IMR-90 (cell line): ENCODE measurements around the gene OR5AC2. TPM values are rescaled to one million over a fixed set of nuclear protein-coding genes. Genes with fewer than 3 reads are reported as not detected.

Experiments used
- ATAC-seq: fragments of 200-7000 bp; cut with Tn5 transposase; 2 replicates; pipeline ENCODE4 v1.9.1; 2020; ENCODE audit warnings: low read depth, mild to moderate bottlenecking, moderate library complexity
- BruUV-seq: library from RNA; stranded (reverse); fragments of 400-500 nt; replicated peaks from 2 replicates; lab custom pipeline; 2021; lab: Mats Ljungman, UMichigan
- CTCF ChIA-PET: fragments of 300-600 bp; formaldehyde crosslinking; extraction: SDS; loops from one replicate; lab custom pipeline; 2021; ENCODE audit warnings: antibody characterized with exemption; lab: Yijun Ruan, JAX
- POLR2A ChIA-PET: fragments of 300-600 bp; sonication (Branson Sonifier 250); formaldehyde crosslinking; loops from one replicate; lab custom pipeline; 2022; ENCODE audit warnings: antibody characterized with exemption; ENCODE audit not compliant: unreplicated experiment; lab: Charles Lee
- DNase-seq: peaks from one replicate; pipeline ENCODE4 v3.0.0; 2013
- H2AFZ ChIP-seq: replicated peaks from 2 replicates; pipeline ENCODE3; 2013; ENCODE audit warnings: low read length, mild to moderate bottlenecking; ENCODE audit not compliant: poor library complexity
- H2AK5ac ChIP-seq: 2 replicates; pipeline ENCODE4 v1.6.1; 2013; ENCODE audit warnings: low read depth, low read length, inconsistent platforms
- H2AK9ac ChIP-seq: replicated peaks from 2 replicates; pipeline ENCODE3; 2013; ENCODE audit warnings: mild to moderate bottlenecking, low read depth, low read length, moderate library complexity; ENCODE audit not compliant: poor library complexity
- H2BK120ac ChIP-seq: 2 replicates; pipeline ENCODE4 v1.6.1; 2013; ENCODE audit warnings: low read depth, low read length, inconsistent platforms
- H2BK15ac ChIP-seq: 3 replicates; pipeline ENCODE4 v1.6.1; 2013; ENCODE audit warnings: low read depth, low read length, inconsistent platforms
- H2BK20ac ChIP-seq: 2 replicates; pipeline ENCODE4 v1.6.1; 2013; ENCODE audit warnings: low read depth, mild to moderate bottlenecking, inconsistent platforms, low read length, moderate library complexity
- H2BK5ac ChIP-seq: 2 replicates; pipeline ENCODE4 v1.6.1; 2013; ENCODE audit warnings: mild to moderate bottlenecking, low read depth, low read length, inconsistent platforms; ENCODE audit not compliant: poor library complexity, severe bottlenecking
- H3K14ac ChIP-seq: replicated peaks from 2 replicates; pipeline ENCODE4 v1.6.1; 2013; ENCODE audit warnings: low read depth, low read length, inconsistent platforms
- H3K18ac ChIP-seq: 2 replicates; pipeline ENCODE4 v1.6.1; 2013; ENCODE audit warnings: low read depth, low read length, control low read depth
- H3K23ac ChIP-seq: 2 replicates; pipeline ENCODE4 v1.6.1; 2013; ENCODE audit warnings: low read depth, low read length, inconsistent platforms
- H3K27ac ChIP-seq: 2 replicates; pipeline ENCODE4 v1.5.1; 2013; ENCODE audit warnings: mild to moderate bottlenecking, control low read depth, low read length; ENCODE audit not compliant: insufficient read depth
- H3K27me3 ChIP-seq: 2 replicates; pipeline ENCODE4 v1.6.1; 2013; ENCODE audit warnings: low read length; ENCODE audit not compliant: control insufficient read depth, insufficient read depth
- H3K36me3 ChIP-seq: 2 replicates; pipeline ENCODE4 v1.6.1; 2013; ENCODE audit warnings: low read length, mixed read lengths; ENCODE audit not compliant: control insufficient read depth, insufficient read depth
- H3K4ac ChIP-seq: 2 replicates; pipeline ENCODE4 v1.6.1; 2013; ENCODE audit warnings: low read depth, low read length, inconsistent platforms
- H3K4me1 ChIP-seq: 2 replicates; pipeline ENCODE4 v1.6.1; 2013; ENCODE audit warnings: low read length, mixed read lengths; ENCODE audit not compliant: control insufficient read depth, insufficient read depth
- H3K4me2 ChIP-seq: 2 replicates; pipeline ENCODE4 v1.6.1; 2013; ENCODE audit warnings: low read depth, mild to moderate bottlenecking, control low read depth, low read length, moderate library complexity
- H3K4me3 ChIP-seq: 2 replicates; pipeline ENCODE4 v1.5.1; 2013; ENCODE audit warnings: low read depth, mild to moderate bottlenecking, control low read depth, low read length, moderate library complexity; ENCODE audit not compliant: insufficient read depth
- H3K56ac ChIP-seq: 2 replicates; pipeline ENCODE4 v1.6.1; 2013; ENCODE audit warnings: low read length, inconsistent platforms; ENCODE audit not compliant: insufficient read depth; ENCODE audit errors: extremely low read depth
- H3K79me1 ChIP-seq, 2 experiments: 2 replicates each; pipeline ENCODE4 v1.6.1; 2013; ENCODE audit warnings: low read length in 2 of 2, inconsistent platforms in 1 of 2, low read depth in 1 of 2
- H3K9ac ChIP-seq: 2 replicates; pipeline ENCODE4 v1.6.1; 2013; ENCODE audit warnings: low read depth, low read length, control low read depth
- H3K9me1 ChIP-seq: 2 replicates; pipeline ENCODE4 v1.6.1; 2013; ENCODE audit warnings: low read length, inconsistent platforms; ENCODE audit not compliant: insufficient read depth
- H3K9me3 ChIP-seq: 2 replicates; pipeline ENCODE4 v1.6.1; 2013; ENCODE audit warnings: low read length; ENCODE audit not compliant: control insufficient read depth, insufficient read depth
- H4K20me1 ChIP-seq: 2 replicates; pipeline ENCODE4 v1.6.1; 2013; ENCODE audit warnings: low read length, inconsistent platforms; ENCODE audit not compliant: insufficient read depth
- H4K5ac ChIP-seq: 2 replicates; pipeline ENCODE4 v1.6.1; 2013; ENCODE audit warnings: mild to moderate bottlenecking, low read depth, low read length, control low read depth
- H4K8ac ChIP-seq, 2 experiments: 2 replicates each; pipeline ENCODE4 v1.6.1; 2013; ENCODE audit warnings: low read depth in 2 of 2, low read length in 2 of 2, control low read depth in 1 of 2, inconsistent platforms in 1 of 2
- H4K91ac ChIP-seq: 2 replicates; pipeline ENCODE4 v1.6.1; 2013; ENCODE audit warnings: low read depth, low read length, inconsistent platforms; ENCODE audit not compliant: insufficient read depth
- CEBPB ChIP-seq: IDR thresholded peaks from 2 replicates; pipeline ENCODE4 v1.6.1; 2012; ENCODE audit warnings: low read depth, low read length, improper control_type of control experiment
- ELK1 ChIP-seq: fragments of 150-350 bp; IDR thresholded peaks from 2 replicates; pipeline ENCODE4 v1.6.1; 2016; ENCODE audit warnings: low read depth, mild to moderate bottlenecking, low read length, moderate library complexity, borderline replicate concordance
- MAFK ChIP-seq: IDR thresholded peaks from 2 replicates; pipeline ENCODE4 v1.6.1; 2012; ENCODE audit warnings: low read depth, low read length, improper control_type of control experiment
- MAZ ChIP-seq: IDR thresholded peaks from 2 replicates; pipeline ENCODE4 v1.6.1; 2012; ENCODE audit warnings: low read depth, mild to moderate bottlenecking, low read length, improper control_type of control experiment, moderate library complexity, borderline replicate concordance
- MXI1 ChIP-seq: IDR thresholded peaks from 2 replicates; pipeline ENCODE4 v1.6.1; 2012; ENCODE audit warnings: low read depth, mild to moderate bottlenecking, low read length, moderate library complexity, borderline replicate concordance
- POLR2A ChIP-seq: IDR thresholded peaks from 2 replicates; pipeline ENCODE4 v1.6.1; 2012; ENCODE audit warnings: mild to moderate bottlenecking, low read depth, low read length
- WGBS, 2 experiments: methylation state at CpG; one replicate each; pipeline versions ENCODE4 v1.1.5 to v1.1.7; 2013; ENCODE audit warnings: missing lambda C conversion rate in 2 of 2; ENCODE audit not compliant: insufficient read length in 1 of 2; ENCODE audit errors: extremely low coverage in 2 of 2; 5-methylcytosine and 5-hydroxymethylcytosine counted together
- dilution Hi-C: fragments of 300-500 bp; cut with HindIII; formaldehyde crosslinking; loops from one replicate; pipeline ENCODE4 v1.14.3; 2018; ENCODE audit warnings: low sequenced_read_pairs; ENCODE audit not compliant: unreplicated experiment
- in situ Hi-C: fragments of 300-500 bp; cut with MboI; formaldehyde crosslinking; loops from 3 replicates; pipeline ENCODE4 v1.14.3; 2019; ENCODE audit warnings: low sequenced_read_pairs, inconsistent platforms, mixed read lengths
- intact Hi-C: fragments of 100-400 bp; cut with micrococcal nuclease; formaldehyde crosslinking; loops from 2 replicates; pipeline ENCODE4 v1.10.0; 2022
- polyA plus RNA-seq, 3 experiments: library from polyadenylated mRNA; depleted of rRNA; stranded (reverse); fragments of >200 nt; gene quantifications; 2 replicates each; pipeline ENCODE4 v1.2.3, GENCODE V29; 2012; ENCODE audit warnings: low replicate concordance in 1 of 3
- total RNA-seq: library from RNA; depleted of rRNA; stranded (reverse); fragments of >200 nt; gene quantifications from 2 replicates; pipeline ENCODE4 v1.2.3, GENCODE V29; 2012

Gene OR5AC2
- total and polyA plus RNA-seq, 2 of the 4 experiments (the other 2 are of a cell fraction) = not detected

- H3K9me1 ChIP-seq = no peaks in the 10 kb centered on the region
- no peaks in the 10 kb centered on the region for H3K27me3 ChIP-seq
- H3K14ac ChIP-seq = no peak overlapping the region
- H2AK5ac ChIP-seq = no peak overlapping the region
- no peak overlapping the region for H2BK20ac ChIP-seq
- H2BK120ac ChIP-seq = no peak overlapping the region
- H3K9me3 ChIP-seq = no peaks in the 10 kb centered on the region
- no peak overlapping the region for H3K4ac ChIP-seq
- ChIA-PET POLR2A (no interaction called here), CTCF (no interaction called here)
- BruUV-seq = no TSS peak
- no peak overlapping the region for H2AFZ ChIP-seq
- H3K18ac ChIP-seq = no peak overlapping the region
- no peak for ATAC-seq
- no peak overlapping the region for H3K4me3 ChIP-seq
- no peaks in the 10 kb centered on the region for H3K79me1 ChIP-seq
- no peak overlapping the region for H2BK15ac ChIP-seq
- no peaks in the 10 kb centered on the region for H3K36me3 ChIP-seq
- WGBS, 2 experiments = 32% methylated on average over 3 of the region's 5 CpGs; no CpG with 5 or more reads in 1 of the 2 experiments
- intact Hi-C loops = loop anchor here (2.0 kb wide), 1 partner anchor 27 kb away; no protein-coding TSS in a partner anchor
- dilution Hi-C loops = no loop called here
- H3K23ac ChIP-seq = no peak overlapping the region
- no peaks in the 10 kb centered on the region for H3K4me1 ChIP-seq
- H2AK9ac ChIP-seq = no peak overlapping the region
- no peak overlapping the region for H3K27ac ChIP-seq
- no peak overlapping the region for H4K8ac ChIP-seq
- H3K4me2 ChIP-seq = no peak overlapping the region
- in situ Hi-C loops = no loop called here
- no peak for DNase-seq
- H3K9ac ChIP-seq = no peak overlapping the region
- no peak overlapping the region for H3K56ac ChIP-seq
- no peak overlapping the region for H4K5ac ChIP-seq
- H2BK5ac ChIP-seq = no peak overlapping the region
- TF ChIP-seq MXI1 (no peak), ELK1 (no peak), CEBPB (no peak), POLR2A (no peak), MAZ (no peak), MAFK (no peak)
- no peaks in the 10 kb centered on the region for H4K20me1 ChIP-seq
- no peak overlapping the region for H4K91ac ChIP-seq
These were observed 8.9 kb downstream of the OR5AC2 start for GRCh38 chr3:98095882-98096281.
